Activated CD8-positive, alpha-beta T cell treated with anti-CD3 and anti-CD28 coated beads for 36 hours (primary cell): Measurements from ENCODE around the gene SOS1. TPM values are rescaled to one million over a fixed set of nuclear protein-coding genes. Genes with fewer than 3 reads are reported as not detected.

Experiments used
- ATAC-seq: fragments of 200-7000 bp; cut with Tn5 transposase; one replicate; pipeline ENCODE4 v1.10.0; 2021; ENCODE audit warnings: mild to moderate bottlenecking, moderate library complexity
- CTCF ChIA-PET: fragments of 350-600 bp; sonication (Branson Sonifier 250); formaldehyde crosslinking; loops from one replicate; lab custom pipeline; 2021; ENCODE audit warnings: antibody characterized with exemption; lab: Charles Lee
- POLR2A ChIA-PET: fragments of 350-600 bp; sonication (Branson Sonifier 250); formaldehyde crosslinking; loops from one replicate; lab custom pipeline; 2021; ENCODE audit warnings: antibody characterized with exemption; lab: Charles Lee
- DNase-seq: peaks from one replicate; pipeline ENCODE4 v3.0.0-alpha.2; 2020
- H3K27ac Mint-ChIP-seq: one replicate; pipeline ENCODE4 v1.8.0; 2021; ENCODE audit warnings: mild to moderate bottlenecking, mixed read lengths
- H3K27me3 Mint-ChIP-seq: one replicate; pipeline ENCODE4 v1.8.0; 2021; ENCODE audit warnings: mixed read lengths
- H3K36me3 Mint-ChIP-seq: one replicate; pipeline ENCODE4 v1.8.0; 2021; ENCODE audit warnings: low read depth, mixed read lengths
- H3K4me1 Mint-ChIP-seq: one replicate; pipeline ENCODE4 v1.8.0; 2021; ENCODE audit warnings: low read depth, mixed read lengths
- H3K4me3 Mint-ChIP-seq: one replicate; pipeline ENCODE4 v1.8.0; 2021; ENCODE audit warnings: mild to moderate bottlenecking, moderate library complexity, mixed read lengths
- H3K9me3 Mint-ChIP-seq: one replicate; pipeline ENCODE4 v1.8.0; 2021; ENCODE audit warnings: mixed read lengths
- CTCF ChIP-seq: fragments of 200-600 bp; IDR thresholded peaks from one replicate; pipeline ENCODE4 v1.8.0; 2022; ENCODE audit warnings: antibody characterized with exemption, mild to moderate bottlenecking
- intact Hi-C: fragments of 100-400 bp; cut with micrococcal nuclease; formaldehyde crosslinking; loops from one replicate; pipeline ENCODE4 v1.10.0; 2022
- total RNA-seq, 2 experiments: library from RNA; stranded (reverse); gene quantifications; one replicate each; pipeline ENCODE4 v1.2.3, GENCODE V29; 2021

The SOS1 gene
- total RNA-seq, 2 experiments from 2014 or later: 43.6 to 56.8 TPM

- POLR2A ChIA-PET: interaction anchor here (0.6 to 1.2 kb wide), 4 partner anchors 31 to 360 kb away, joined by 3 read pairs; no protein-coding TSS in a partner anchor
- intact Hi-C loops: no loop called here
- no peak overlapping the region for H3K27ac Mint-ChIP-seq
These were observed 160.8 kb downstream of the SOS1 start for GRCh38 chr2:38959938-38960608.

GRCh38 chr2:38959466-38959865 lies 161.4 kb downstream of the SOS1 start:
- ChIA-PET POLR2A (interaction anchor here (0.6 to 1.2 kb wide), 4 partner anchors 31 to 361 kb away, joined by 3 read pairs; no protein-coding TSS in a partner anchor), CTCF (interaction anchor here (0.8 to 3.5 kb wide), 4 partner anchors 12 to 280 kb away, joined by 3 to 13 read pairs (median 8); no protein-coding TSS in a partner anchor)
- intact Hi-C loops: no loop called here
- Mint-ChIP-seq H3K36me3 (no peaks in the 10 kb centered on the region), H3K27ac (no peak overlapping the region), H3K27me3 (peaks cover 22% of the 10 kb centered on the region), H3K4me1 (no peaks in the 10 kb centered on the region), H3K9me3 (no peaks in the 10 kb centered on the region), H3K4me3 (peak overlapping the region; percentile 3)
- no peak for TF ChIP-seq CTCF
- no peak for ATAC-seq
- no peak for DNase-seq

More at GRCh38 chr2:38959938-38960608, 160.8 kb downstream of the SOS1 start:
- ATAC-seq: peak; percentile 98
- Mint-ChIP-seq H3K36me3 (no peaks in the 10 kb centered on the region), H3K4me3 (peak overlapping the region; percentile 53), H3K9me3 (no peaks in the 10 kb centered on the region), H3K4me1 (no peaks in the 10 kb centered on the region), H3K27me3 (peaks cover 22% of the 10 kb centered on the region)
- TF ChIP-seq CTCF: no peak
- DNase-seq: peak; percentile 78
- CTCF ChIA-PET: interaction anchor here (0.8 to 3.5 kb wide), 4 partner anchors 13 to 279 kb away, joined by 3 to 13 read pairs (median 8); no protein-coding TSS in a partner anchor

GRCh38 chr2:38957972-38958371 lies 162.9 kb downstream of the SOS1 start:
- no peak for DNase-seq
- H3K9me3 Mint-ChIP-seq: no peaks in the 10 kb centered on the region
- H3K27me3 Mint-ChIP-seq: peaks cover 24% of the 10 kb centered on the region
- ATAC-seq: no peak
- no peak for TF ChIP-seq CTCF
- no peak overlapping the region for H3K27ac Mint-ChIP-seq
- ChIA-PET POLR2A (no interaction called here), CTCF (interaction anchor here (1.3 to 1.4 kb wide), 2 partner anchors 10 to 271 kb away, joined by 3 to 5 read pairs; no protein-coding TSS in a partner anchor)
- intact Hi-C loops: no loop called here
- H3K4me1 Mint-ChIP-seq: no peaks in the 10 kb centered on the region
- H3K4me3 Mint-ChIP-seq: no peak overlapping the region
- H3K36me3 Mint-ChIP-seq: no peaks in the 10 kb centered on the region

- no peak overlapping the region for H3K4me3 Mint-ChIP-seq
- no peak overlapping the region for H3K27ac Mint-ChIP-seq
- DNase-seq (no peak), ATAC-seq (no peak)
- TF ChIP-seq CTCF: no peak
- no peaks in the 10 kb centered on the region for H3K4me1 Mint-ChIP-seq
- H3K36me3 Mint-ChIP-seq: no peaks in the 10 kb centered on the region
- ChIA-PET POLR2A (no interaction called here), CTCF (interaction anchor here (7.6 kb wide), 1 partner anchor 278 kb away, joined by 210 read pairs; no protein-coding TSS in a partner anchor)
- no peaks in the 10 kb centered on the region for H3K9me3 Mint-ChIP-seq
- peaks cover 3% of the 10 kb centered on the region for H3K27me3 Mint-ChIP-seq
- intact Hi-C loops: no loop called here
These were observed 169.1 kb downstream of the SOS1 start for GRCh38 chr2:38951766-38952165.

GRCh38 chr2:38948995-38949394 lies 171.9 kb downstream of the SOS1 start:
- ChIA-PET CTCF (interaction anchor here (1.1 to 7.6 kb wide), 7 partner anchors 13 to 281 kb away, joined by 3 to 210 read pairs (median 17); no protein-coding TSS in a partner anchor), POLR2A (interaction anchor here (1.5 kb wide), 1 partner anchor 97 kb away, joined by 4 read pairs; no protein-coding TSS in a partner anchor)
- ATAC-seq (no peak), DNase-seq (no peak)
- no peak for TF ChIP-seq CTCF
- H3K36me3 Mint-ChIP-seq: no peaks in the 10 kb centered on the region
- intact Hi-C loops: no loop called here
- no peak overlapping the region for H3K27ac Mint-ChIP-seq
- no peaks in the 10 kb centered on the region for H3K9me3 Mint-ChIP-seq
- H3K4me1 Mint-ChIP-seq: no peaks in the 10 kb centered on the region
- no peak overlapping the region for H3K4me3 Mint-ChIP-seq
- no peaks in the 10 kb centered on the region for H3K27me3 Mint-ChIP-seq
